NCI-H226 (cell line): ENCODE measurements around the gene ACOT11.
A peak's percentile ranks its signal among the peaks of the same experiment; 100 is the strongest.
"Not testable (repeated sequence)": the region's sequence is repeated elsewhere in the genome, so short reads cannot be mapped to it uniquely, and the experiment has no call there.

Source experiments
- DNase-seq: peaks from one replicate; pipeline ENCODE4 v3.0.0-alpha.2; 2015

ACOT11 gene

DNA sequence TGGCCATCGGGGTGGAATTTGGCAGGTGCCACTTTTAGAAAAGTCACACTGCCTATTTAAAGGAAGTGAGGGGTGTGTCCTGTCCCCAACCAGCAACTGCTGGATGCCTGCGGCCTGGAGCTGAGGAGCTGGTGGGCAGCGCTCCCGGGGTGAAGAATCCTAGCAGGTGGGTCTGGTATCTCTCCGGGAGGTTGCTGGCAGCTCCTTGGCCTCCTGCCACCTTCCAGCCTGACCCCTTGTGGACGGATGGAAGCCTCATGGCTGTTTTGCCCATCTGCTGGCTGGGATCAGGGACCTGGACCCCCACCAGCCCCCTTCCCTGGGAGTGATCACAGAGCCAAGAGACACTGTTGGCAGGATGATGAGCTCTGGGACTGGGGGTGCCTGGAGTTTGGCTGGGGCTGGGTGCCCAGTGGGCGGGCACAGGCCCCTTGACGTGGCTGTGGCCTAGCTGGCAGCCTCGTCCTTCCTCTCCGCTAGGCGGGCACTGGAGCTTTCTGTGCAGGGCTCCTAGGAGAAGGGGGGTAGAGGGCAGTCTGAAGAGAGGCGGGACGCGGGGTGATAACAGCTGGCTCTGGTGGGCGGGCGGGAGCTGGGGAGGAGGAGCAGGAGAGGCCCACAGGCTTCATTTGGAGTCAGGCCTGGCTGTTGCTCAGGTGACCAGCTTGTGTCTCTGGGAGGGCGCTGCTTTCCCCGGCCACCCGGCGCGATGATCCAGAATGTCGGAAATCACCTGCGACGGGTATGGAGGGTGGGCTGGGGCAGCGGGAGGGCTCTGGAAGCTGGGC lies at the start of gene ACOT11:
TSS of gene ACOT11 (plus strand) at position 628 of the 788 bp plus-strand sequence. CDS start at position 710, 82 bp downstream.
- DNase-seq = peak; percentile 85

DNA sequence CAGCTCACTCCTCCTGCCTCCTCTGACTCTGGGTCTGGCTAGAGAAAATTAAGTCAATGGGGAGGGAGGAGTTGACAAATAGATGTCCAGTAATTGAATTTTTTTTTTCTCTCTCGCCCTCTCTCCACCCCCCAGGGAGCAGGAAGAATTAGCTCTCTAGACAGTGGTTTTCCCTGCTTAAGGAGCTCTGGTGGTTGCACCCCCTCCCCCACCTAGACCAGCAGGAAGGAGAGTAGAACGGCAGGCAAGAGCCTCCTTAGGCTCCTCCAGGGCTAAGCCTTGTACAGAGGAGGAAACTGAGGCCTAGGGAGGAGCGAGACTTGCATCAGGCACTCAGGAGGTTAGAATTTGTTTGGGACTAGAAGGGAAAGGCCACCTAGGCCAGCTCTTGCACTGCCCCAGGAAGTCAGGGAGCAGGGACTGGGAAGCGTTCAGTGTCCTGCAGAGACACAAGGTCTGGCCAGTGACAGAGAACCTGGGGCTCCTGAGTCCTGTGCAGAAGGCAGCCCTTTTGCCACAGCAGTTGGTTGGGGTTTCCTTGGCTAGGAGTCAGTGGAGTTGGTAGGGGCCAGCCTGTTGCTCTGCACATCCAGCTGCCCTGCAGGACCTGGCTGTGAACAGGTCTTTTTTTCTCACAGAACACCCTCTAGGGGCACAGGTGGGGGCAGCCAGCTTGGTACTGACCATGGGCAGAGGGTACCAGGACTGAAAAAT lies 49.5 kb upstream of the ACOT11 start:
- no peak for DNase-seq

GRCh38 chr1:54499097-54499359 lies 49.0 kb upstream of the ACOT11 start:
- DNase-seq = no peak

GRCh38 chr1:54499360-54500106 lies 48.5 kb upstream of the ACOT11 start:
- peak; percentile 26 for DNase-seq

DNA sequence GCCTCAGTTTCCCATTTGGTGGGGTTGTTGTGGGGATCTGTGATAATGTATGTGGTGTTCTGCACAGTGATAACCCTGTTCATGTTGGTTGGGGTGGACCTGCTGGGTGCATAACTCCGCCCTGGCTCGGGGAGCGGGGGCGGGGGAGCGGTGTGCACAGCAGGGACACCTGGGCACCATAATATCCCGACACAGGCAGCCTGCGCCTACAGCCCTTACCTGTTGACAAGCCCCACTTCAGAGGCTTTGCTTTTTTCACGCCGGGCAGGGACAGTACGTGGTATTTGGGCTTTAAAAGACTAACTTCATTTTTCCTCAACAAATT lies 48.0 kb upstream of the ACOT11 start:
- no peak for DNase-seq

- DNase-seq = no peak
Observed at GRCh38 chr1:54501849-54502248, 46.2 kb upstream of the ACOT11 start.

GRCh38 chr1:54502342-54502741 lies 45.7 kb upstream of the ACOT11 start:
- no peak for DNase-seq

DNA sequence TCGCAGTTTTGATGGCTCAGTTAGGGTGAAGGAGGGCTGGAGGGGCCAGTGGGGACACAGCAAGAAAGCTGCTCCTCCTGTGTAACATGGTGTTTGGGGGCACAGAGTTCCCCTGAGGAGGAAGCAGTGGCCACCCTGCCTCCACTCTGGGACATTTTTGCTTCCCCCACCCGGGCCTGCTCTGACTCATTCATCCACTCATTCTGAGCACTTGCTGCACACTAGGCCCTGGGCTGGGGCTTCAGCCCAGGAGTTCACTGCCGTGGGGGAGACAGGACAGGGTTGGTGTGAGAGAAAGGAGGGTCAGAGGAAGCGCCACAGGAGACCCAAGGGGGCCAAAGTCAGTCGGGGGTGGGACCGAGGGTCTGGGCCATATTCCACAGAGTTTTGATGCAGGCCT lies 41.4 kb upstream of the ACOT11 start:
- peak; percentile 17 for DNase-seq

- DNase-seq = no peak
Observed at GRCh38 chr1:54507033-54507870, 40.8 kb upstream of the ACOT11 start.

DNA sequence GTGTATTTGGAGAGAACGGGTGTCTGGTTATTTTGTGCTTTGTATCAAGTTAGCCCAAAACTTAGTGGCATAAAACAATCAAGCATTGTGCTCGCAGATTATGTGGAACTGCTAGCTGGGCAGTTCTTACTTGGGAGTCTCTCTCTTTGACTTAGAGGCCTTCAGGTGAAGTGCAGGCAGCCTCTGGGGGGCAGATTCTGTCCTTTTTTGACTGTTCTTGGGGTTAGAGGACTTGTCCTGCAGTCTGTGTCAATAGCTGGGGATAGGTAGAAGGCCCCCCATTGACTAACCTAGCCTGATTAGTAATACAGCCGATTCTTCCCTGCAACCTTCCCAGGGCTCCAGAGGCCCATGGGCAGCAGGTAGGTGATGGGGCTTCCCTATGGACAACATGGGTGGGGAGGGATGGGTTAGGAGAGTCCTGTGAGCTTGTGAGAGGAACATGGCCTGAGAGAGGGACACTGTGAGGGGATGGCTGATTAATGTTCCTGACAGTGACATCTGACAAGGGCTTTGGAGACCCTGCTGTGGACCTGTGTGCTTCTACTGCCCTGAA lies 37.2 kb upstream of the ACOT11 start:
- DNase-seq = no peak

DNA sequence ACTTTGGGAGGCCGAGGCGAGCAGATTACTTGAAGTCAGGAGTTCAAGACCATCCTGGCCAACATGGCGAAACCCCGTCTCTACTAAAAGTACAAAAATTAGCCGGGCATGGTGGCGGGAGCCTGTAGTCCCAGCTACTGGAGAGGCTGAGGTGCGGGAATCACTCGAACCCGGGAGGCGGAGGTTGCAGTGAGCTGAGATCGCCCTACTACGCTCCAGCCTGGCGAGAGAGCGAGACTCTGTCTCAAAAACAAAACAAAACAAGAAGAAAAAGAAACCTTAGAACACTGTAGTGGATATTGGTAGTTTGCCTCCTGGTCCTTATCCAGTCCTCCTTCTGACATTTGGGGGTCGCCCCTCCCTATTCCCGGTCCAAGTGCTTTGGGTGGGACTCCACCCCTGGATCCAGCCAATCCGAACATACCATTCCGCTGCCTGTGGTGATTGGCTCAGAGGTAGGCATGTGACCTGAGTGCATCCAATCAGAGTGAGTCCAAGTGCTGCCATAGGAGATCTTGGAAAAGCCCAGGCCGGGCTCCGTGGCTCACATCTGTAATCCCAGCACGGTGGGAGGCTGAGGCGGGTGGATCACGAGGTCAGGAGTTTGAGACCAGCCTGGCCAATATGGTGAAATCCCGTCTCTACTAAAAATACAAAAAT lies 34.0 kb upstream of the ACOT11 start:
- not testable (repeated sequence) for DNase-seq

DNA sequence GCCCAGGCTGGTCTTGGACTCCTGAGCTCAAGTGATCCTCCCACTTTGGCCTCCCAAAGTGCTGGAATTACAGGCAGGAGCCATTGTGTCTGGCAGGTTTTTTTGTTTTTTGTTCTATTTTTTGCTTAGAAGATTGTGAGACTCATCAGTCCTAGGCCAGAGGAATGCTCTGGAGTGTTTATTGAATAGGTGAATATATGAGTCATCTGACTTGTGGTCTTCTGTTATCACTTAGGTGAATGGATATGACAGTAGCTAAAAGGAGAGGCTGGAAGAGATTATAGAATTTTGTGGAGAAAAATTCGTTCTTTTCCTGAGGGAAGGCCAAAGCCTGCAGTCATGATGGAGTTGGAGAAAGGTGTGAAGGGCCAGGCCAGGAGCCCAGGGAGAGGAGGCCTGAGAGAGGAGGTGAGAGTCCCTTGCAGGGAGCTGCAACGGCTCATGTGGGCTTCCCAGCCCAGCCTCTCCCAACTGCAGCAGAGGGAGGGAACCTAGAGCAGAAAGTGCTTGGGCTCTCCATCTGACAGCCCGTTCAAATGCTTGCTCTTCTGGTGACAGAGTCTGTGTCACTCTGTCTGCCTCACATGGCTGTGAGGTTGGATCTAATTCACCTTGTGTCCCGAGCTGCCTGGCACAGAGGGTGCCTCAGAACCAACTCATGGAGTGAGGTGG lies 31.6 kb upstream of the ACOT11 start:
- DNase-seq = peak; percentile 74

DNA sequence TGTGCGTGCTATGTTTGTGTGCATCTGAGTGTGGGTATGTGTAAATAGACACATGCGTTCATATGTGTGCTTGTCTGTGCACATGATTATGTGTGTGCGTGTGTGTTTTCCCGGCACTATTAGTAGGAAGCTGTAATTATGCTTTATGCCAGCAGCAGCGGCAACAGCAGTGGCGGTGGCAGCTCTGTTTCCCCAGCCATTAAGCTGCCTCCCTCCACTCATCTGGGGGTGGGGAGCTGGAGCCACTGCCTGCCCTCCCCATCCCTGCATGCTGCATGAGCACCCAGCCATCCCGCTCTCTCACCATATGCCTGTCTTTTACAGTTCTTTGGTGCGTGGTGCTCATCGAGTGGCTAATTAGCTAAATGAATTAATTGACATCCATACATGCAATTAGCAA lies 30.5 kb upstream of the ACOT11 start:
- no peak for DNase-seq

- no peak for DNase-seq
Observed at GRCh38 chr1:54518489-54518888, 29.5 kb upstream of the ACOT11 start.

DNA sequence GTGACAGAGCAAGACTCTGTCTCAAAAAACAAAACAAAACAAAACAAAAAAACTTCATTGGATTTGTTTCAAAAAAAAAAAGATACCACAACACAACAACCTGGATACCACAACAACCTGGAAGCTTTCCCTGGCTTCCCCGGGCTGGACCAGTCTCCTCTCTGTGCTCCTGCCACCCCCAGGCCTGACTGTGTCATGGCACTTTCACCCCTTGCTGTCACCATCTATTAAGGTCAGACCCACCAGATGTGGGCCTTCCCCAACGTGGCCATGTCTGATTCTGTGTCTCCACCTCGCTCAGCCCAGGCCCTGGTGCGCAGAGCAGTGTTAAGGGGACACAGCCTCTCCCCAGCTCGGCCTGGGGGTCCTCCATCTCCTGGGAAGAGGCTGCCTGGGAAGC lies 28.3 kb upstream of the ACOT11 start:
- no peak for DNase-seq

DNA sequence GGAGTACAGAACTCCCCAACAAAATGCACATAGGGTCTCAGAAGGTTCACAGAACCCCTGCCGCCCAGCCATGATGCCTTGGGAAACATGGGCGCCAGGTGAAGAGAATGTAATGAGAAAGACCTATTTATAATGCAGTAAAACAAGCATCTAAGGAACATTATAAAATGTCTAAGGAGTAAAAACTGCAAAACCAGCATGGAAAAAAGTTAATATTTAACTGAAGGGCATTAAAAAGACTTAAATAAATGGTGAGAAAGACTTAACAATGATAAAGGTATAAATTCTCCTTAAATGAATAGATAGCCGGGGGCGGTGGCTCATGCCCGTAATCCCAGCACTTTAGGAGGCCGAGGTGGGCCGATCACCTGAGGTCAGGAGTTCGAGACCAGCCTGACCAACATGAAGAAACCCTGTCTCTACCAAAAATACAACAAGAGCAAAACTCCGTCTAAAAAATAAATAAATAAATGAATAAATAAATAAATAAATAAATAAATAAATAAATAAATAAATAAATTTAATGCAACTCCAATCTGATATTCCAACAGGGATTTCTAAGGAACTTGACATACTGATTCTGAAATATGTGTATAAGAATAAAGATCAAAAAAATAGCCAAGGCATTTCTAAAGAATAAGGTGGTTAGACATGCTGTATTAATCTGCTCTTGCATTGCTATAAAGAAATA lies 27.3 kb upstream of the ACOT11 start:
- DNase-seq = no peak

- DNase-seq = not testable (repeated sequence)
Observed at GRCh38 chr1:54526565-54526964, 21.5 kb upstream of the ACOT11 start.

DNA sequence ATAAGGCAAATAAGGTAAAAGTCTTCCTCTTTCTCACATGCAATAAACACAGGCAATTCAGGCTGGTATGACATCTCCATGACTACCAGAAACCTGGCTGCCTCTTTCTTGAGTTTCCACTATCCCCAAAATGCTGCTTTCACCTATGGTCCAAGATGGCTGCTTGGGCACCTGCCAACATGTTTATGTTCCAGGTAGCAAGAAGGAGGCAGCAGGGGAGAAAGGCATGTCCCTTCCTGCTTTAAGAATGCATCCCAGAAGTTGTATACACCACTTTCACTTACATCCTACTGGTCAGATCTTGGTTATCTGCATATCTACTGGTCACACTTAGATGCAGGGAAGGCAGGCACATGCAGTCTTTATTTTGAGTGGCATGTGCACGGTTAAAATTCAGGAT lies 19.4 kb upstream of the ACOT11 start:
- DNase-seq = no peak

DNA sequence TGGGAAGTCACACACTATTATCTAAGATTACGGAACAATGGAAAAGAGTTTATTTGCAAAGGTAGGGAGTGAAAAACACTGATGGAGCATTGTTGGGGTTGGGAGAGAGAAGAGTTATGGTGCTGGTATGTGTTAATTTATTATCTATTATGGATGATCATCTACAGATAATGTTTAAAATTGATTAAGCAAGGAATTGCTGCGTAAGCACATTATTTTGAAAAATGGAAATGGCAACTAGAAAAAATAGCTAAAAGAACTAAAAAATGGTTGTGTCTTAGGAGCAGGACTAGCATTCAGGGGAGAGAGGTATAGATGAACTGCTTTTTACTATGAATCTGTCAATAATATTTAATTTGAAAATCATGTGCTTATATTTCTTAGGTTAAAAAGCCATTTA lies 16.0 kb upstream of the ACOT11 start:
- no peak for DNase-seq

DNA sequence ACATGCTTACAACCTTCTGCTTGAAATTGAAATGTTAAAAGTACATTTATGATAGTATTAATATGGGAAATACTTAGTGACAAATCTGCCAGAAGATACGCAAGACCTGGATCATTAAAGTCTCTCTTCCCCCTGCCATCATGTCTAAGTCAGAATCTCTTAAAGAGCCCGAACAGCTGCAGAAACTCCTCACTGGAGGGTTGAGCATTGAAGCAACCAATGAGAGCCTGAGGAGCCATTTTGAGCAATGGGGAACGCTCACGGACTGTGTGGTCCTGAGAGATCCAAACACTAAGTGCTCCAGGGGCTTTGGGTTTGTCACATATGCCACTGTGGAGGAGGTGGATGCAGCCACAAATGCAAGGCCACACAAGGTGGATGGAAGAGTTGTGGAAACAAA lies 11.4 kb upstream of the ACOT11 start:
- not testable (repeated sequence) for DNase-seq

DNA sequence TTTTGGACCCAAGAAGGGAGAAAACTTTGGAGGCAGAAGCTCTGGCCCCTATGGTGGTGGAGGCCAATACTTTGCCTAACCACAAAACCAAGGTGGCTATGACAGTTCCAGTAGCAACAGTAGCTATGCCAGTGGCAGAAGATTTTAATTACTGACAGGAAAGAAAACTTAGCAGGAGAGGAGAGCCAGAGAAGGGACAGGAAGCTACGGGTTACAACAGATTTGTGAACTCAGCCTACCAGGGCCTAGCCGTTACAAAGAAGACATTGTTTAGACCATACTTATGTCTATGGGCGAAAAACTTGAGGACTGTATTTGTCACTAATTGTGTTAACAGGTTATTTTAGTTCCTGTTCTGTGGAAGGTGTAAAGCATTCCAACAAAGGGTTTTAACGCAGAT lies 10.4 kb upstream of the ACOT11 start:
- no peak for DNase-seq
